ENCODE data around the gene MISP3. TPM values are rescaled to one million over a fixed set of nuclear protein-coding genes. Genes with fewer than 3 reads are reported as not detected.
A peak's percentile ranks its signal among the peaks of the same experiment; 100 is the strongest.

The MISP3 gene
- total and polyA plus RNA-seq, 9 of the 15 experiments (the other 6 are each of a cell fraction or from before 2014, with no cell fraction given), result 0.25 to 5.6 (median 1.6) TPM

GRCh38 chr19:14091081-14091812 is 18.7 kb downstream of the MISP3 start (continued):
- TF ChIP-seq RNF219 (CRISPR knock-in tag; IDR thresholded peaks at IDR 0.05) (no peak), GTF2B (IDR thresholded peaks at IDR 0.05; ENCODE audit: extremely low read depth, insufficient read length) (no peak), ZBTB8A (IDR thresholded peaks at IDR 0.05; ENCODE audit: partially characterized antibody) (no peak), ERF (CRISPR knock-in tag; IDR thresholded peaks at IDR 0.05) (0 out of 2 replicates have a peak, but pooled peaks have one; percentile 61), MEIS2 (IDR thresholded peaks at IDR 0.05; ENCODE audit: partially characterized antibody) (no peak), PURB (CRISPR knock-in tag; IDR thresholded peaks at IDR 0.05; ENCODE audit: low read depth) (no peak), CBFB (CRISPR knock-in tag; IDR thresholded peaks at IDR 0.05) (no peak), L3MBTL2 (IDR thresholded peaks at IDR 0.05) (peak; percentile 61), CTCFL (IDR thresholded peaks at IDR 0.05; ENCODE audit: borderline replicate concordance, insufficient read depth, low read depth, low read length, poor library complexity, severe bottlenecking) (peak; percentile 15), TFAP4 (CRISPR knock-in tag; IDR thresholded peaks at IDR 0.05; ENCODE audit: borderline replicate concordance) (no peak), NUFIP1 (IDR thresholded peaks at IDR 0.05; ENCODE audit: partially characterized antibody) (no peak), PRPF4 (IDR thresholded peaks at IDR 0.05; ENCODE audit: insufficient read depth, low read depth, low read length, poor library complexity, severe bottlenecking) (no peak), POLR2H (tag; IDR thresholded peaks at IDR 0.05; ENCODE audit: low read depth) (no peak), TGIF2 (CRISPR knock-in tag; IDR thresholded peaks at IDR 0.05) (no peak), ATF2 (CRISPR knock-in tag; IDR thresholded peaks at IDR 0.05) (no peak), JUND (IDR thresholded peaks at IDR 0.05; ENCODE audit: borderline replicate concordance, low read depth, low read length) (0 out of 2 replicates have a peak, but pooled peaks have one; percentile 6), JUND (tag; IDR thresholded peaks at IDR 0.05; ENCODE audit: borderline replicate concordance, low read depth, low read length) (no peak), GABPB2 (CRISPR knock-in tag; conservative IDR thresholded peaks at IDR 0.05) (no peak), ZNF584 (CRISPR knock-in tag; IDR thresholded peaks at IDR 0.05; ENCODE audit: low read depth) (peak; percentile 32; the same call in 1 of the 2 replicates), HLTF (IDR thresholded peaks at IDR 0.05) (no peak), ZNF75A (CRISPR knock-in tag; IDR thresholded peaks at IDR 0.05) (no peak)
